Measurements from ENCODE around the gene FBN1. TPM values are rescaled to one million over a fixed set of nuclear protein-coding genes. Genes with fewer than 3 reads are reported as not detected.
A peak's percentile ranks its signal among the peaks of the same experiment; 100 is the strongest.

The FBN1 gene
- total and polyA plus RNA-seq, 8 donors: 4.7 to 384 (median 42.6) TPM

DNA sequence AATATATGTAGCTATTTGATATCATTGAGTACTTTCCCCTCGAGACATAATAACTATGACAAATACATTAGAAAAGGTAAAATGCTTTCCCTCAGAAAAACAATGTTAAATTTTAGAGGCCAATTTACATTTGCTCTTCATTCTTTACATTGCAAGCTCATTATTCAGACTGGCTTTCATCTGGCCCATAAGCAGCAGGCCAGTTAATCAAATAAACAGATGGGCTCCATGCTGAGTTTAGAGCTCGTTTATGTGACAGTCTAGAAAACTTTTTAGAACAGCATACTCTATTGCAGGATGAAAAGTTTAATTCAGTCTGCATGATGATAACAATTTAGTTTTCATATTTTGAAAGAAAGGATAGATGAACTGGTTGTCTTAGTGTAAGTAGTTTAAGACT lies 163.7 kb downstream of the FBN1 start:
- H3K4me3 ChIP-seq: no peak overlapping the region
- DNase-seq: no peak
- TF ChIP-seq, protein P1, sequence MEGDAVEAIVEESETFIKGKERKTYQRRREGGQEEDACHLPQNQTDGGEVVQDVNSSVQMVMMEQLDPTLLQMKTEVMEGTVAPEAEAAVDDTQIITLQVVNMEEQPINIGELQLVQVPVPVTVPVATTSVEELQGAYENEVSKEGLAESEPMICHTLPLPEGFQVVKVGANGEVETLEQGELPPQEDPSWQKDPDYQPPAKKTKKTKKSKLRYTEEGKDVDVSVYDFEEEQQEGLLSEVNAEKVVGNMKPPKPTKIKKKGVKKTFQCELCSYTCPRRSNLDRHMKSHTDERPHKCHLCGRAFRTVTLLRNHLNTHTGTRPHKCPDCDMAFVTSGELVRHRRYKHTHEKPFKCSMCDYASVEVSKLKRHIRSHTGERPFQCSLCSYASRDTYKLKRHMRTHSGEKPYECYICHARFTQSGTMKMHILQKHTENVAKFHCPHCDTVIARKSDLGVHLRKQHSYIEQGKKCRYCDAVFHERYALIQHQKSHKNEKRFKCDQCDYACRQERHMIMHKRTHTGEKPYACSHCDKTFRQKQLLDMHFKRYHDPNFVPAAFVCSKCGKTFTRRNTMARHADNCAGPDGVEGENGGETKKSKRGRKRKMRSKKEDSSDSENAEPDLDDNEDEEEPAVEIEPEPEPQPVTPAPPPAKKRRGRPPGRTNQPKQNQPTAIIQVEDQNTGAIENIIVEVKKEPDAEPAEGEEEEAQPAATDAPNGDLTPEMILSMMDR (IDR thresholded peaks at IDR 0.05): no peak
- TF ChIP-seq EP300 (IDR thresholded peaks at IDR 0.05): no peak
- TF ChIP-seq POLR2AphosphoS5 (IDR thresholded peaks at IDR 0.05): no peak
- TF ChIP-seq POLR2A (IDR thresholded peaks at IDR 0.05): no peak
- H3K9me3 ChIP-seq: no peaks in the 10 kb centered on the region
- no peaks in the 10 kb centered on the region for H3K27me3 ChIP-seq
- H3K36me3 ChIP-seq: peaks cover 10 to 63% (median 41%) of the 10 kb centered on the region in 4 donors
- intact Hi-C loops (cut with DNase I; ENCODE audit: low total_unique reads): no loop called here
- 25 to 52% (median 47%) methylated on average over 2 of the region's 2 CpGs for WGBS, 5 donors
- no peak overlapping the region for H3K27ac ChIP-seq
- peaks cover 0 to 11% (median 7%) of the 10 kb centered on the region in 4 donors for H3K4me1 ChIP-seq

DNA sequence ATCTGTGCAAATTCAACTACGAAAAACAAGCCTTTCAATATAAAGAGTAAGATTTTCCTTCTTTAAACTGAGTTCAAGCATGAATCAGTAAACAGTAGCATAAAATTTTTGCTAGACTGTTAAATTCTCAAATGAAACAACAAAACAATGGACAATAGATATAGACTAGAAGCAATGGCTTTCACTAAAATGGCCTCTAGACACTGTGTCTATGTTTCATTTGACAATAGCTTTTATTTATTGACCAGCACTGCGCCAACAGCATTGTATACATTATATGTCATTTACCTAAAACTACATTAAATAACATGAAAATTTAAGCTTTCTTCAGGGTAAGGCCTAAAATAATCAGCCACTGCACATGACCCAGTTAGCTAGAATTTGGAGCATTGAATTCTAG lies 165.8 kb downstream of the FBN1 start:
- TF ChIP-seq POLR2AphosphoS5 (IDR thresholded peaks at IDR 0.05) (no peak), EP300 (IDR thresholded peaks at IDR 0.05) (no peak), POLR2A (IDR thresholded peaks at IDR 0.05) (no peak)
- TF ChIP-seq, protein P1 (IDR thresholded peaks at IDR 0.05): no peak
- Histone ChIP-seq H3K9me3 (no peaks in the 10 kb centered on the region), H3K36me3 (peaks cover 10 to 43% (median 21%) of the 10 kb centered on the region in 4 donors), H3K27me3 (no peaks in the 10 kb centered on the region), H3K27ac (no peak overlapping the region), H3K4me1 (peaks cover 0 to 11% (median 7%) of the 10 kb centered on the region in 4 donors), H3K4me3 (no peak overlapping the region)
- WGBS, 5 donors: 89 to 97% (median 96%) methylated on average over 2 of the region's 2 CpGs
- no peak for DNase-seq
- intact Hi-C loops (cut with DNase I; ENCODE audit: low total_unique reads): no loop called here

- 80 to 87% (median 85%) methylated on average over 2 of the region's 2 CpGs for WGBS, 5 donors
- Histone ChIP-seq H3K9me3 (no peaks in the 10 kb centered on the region), H3K4me1 (peaks cover 0 to 11% (median 7%) of the 10 kb centered on the region in 4 donors), H3K27ac (no peak overlapping the region), H3K27me3 (no peaks in the 10 kb centered on the region), H3K36me3 (peaks cover under 1 to 41% (median 18%) of the 10 kb centered on the region in 4 donors), H3K4me3 (no peak overlapping the region)
- DNase-seq: peak in 1 of 2 donors; percentile 35
- intact Hi-C loops (cut with DNase I; ENCODE audit: low total_unique reads): no loop called here
- TF ChIP-seq EP300 (IDR thresholded peaks at IDR 0.05) (no peak), POLR2A (IDR thresholded peaks at IDR 0.05) (no peak), POLR2AphosphoS5 (IDR thresholded peaks at IDR 0.05) (no peak)
- TF ChIP-seq, protein P1 (IDR thresholded peaks at IDR 0.05): no peak
Observed at GRCh38 chr15:48478581-48478980, 166.9 kb downstream of the FBN1 start.

DNA sequence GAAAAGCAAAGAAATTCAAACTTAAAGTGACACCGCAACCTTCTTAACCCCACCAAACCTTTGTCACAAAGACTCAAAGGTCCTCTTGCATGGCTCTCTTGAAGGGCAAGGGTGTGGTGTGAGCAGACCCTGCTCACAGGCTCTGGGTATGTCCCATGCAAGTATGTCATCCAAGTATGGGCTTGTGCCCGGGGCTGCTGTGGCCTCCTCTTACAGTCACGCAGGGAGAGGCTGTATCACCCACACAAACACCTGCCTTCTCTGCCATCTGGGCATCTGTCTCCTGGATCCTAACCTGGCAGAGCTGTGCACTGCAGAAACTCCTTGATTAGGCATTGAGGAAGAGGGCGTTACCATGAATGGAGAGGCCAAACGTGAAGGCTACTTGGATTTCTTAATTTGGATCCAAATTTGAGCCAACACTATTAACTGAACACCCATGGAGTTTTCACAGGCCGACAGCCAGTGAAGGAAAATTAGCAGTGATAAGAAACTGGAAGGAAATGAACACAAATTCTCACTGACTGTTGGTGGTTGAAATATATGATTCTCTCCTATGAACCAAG lies 167.6 kb downstream of the FBN1 start:
- intact Hi-C loops (cut with DNase I; ENCODE audit: low total_unique reads): no loop called here
- no peak for DNase-seq
- Histone ChIP-seq H3K27ac (no peak overlapping the region), H3K4me3 (no peak overlapping the region), H3K4me1 (peaks cover 0 to 11% (median 7%) of the 10 kb centered on the region in 4 donors), H3K9me3 (no peaks in the 10 kb centered on the region), H3K27me3 (no peaks in the 10 kb centered on the region), H3K36me3 (peaks cover 0 to 40% (median 15%) of the 10 kb centered on the region in 4 donors)
- TF ChIP-seq POLR2AphosphoS5 (IDR thresholded peaks at IDR 0.05) (no peak), EP300 (IDR thresholded peaks at IDR 0.05) (no peak), POLR2A (IDR thresholded peaks at IDR 0.05) (no peak)
- TF ChIP-seq, protein P1 (IDR thresholded peaks at IDR 0.05): no peak
- WGBS, 5 donors: 50 to 75% (median 60%) methylated on average over 6 of the region's 6 CpGs
